Measurements from ENCODE around the gene DNM1. TPM values are rescaled to one million over a fixed set of nuclear protein-coding genes. Genes with fewer than 3 reads are reported as not detected.

Gene DNM1
- total RNA-seq, 1 donor from 2014 or later: 30.1 TPM

DNA sequence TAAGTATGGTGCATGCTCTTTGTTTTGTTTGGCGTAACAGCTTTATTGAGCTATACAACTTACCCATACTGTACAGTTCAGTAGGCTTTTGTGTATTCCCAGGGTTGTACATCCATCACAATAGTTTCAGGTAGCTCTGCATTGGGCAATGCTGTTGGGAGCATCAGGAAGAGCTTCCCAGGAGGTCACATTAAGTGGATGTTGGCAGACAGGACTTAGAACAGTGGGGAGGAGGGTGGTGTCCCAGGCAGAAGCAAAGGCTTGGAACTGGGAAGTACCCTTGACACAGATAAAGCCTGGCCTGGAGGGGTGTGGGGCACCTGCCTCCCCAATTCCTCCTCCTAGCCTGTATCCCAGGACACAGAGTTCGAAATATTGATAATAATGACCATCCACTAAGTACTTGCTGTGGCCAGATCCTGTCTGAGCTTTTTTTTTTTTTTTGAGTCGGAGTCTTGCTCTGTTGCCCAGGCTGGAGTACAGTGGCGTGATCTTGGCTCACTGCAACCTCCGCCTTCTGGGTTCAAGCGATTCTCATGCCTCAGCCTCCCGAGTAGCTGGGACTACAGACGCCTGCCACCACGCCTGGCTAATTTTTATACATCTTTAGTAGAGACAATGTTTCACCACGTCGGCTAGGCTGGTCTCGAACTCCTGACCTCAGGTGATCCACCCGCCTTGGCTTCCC is 41.8 kb upstream of the DNM1 start:
- peak overlapping the region; percentile 77 for H3K4me2 ChIP-seq

DNA sequence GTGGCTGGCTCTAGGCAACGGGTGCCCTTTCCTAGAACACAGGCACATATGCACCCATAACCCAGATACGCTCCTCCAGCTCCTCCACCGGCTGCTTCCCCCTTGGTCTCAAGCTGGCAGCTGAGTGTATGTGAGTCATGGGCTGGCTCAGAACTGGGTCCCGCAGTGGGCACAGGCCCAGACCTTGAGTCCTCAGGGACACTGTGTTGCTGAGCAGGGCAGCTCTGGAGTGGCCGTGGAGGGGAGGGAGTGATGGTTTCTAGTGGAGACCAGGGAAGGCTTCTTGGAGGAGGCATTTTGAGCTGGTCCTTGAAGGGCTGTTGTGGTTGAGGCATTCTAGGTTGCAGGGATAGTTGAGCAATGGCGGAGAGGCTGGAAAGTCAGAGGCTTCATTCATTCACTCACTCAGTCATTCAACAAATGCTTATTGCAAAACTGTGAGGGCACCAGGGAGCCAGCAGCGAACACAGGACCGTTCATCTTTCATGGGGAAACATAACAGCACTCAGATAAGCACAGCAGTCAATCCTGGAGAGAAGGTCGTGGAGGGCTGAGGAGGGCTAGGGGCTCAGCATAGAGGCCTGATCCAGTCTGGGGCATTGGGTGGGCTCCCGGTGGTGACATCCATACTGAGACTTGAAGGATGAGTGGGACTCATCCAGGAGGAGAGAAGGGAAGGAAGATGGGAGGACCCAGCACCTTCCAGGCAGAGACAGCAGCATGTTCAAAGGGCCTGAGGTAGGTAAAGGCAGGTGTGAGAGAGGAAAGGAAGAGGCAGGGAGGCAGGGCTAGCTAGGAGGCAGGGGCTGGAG is 40.8 kb upstream of the DNM1 start:
- peaks cover 5% of the 10 kb centered on the region for H3K4me1 ChIP-seq
- no peak overlapping the region for H3K27ac ChIP-seq
- DNase-seq (ENCODE audit: low spot score): no peak
- no peak overlapping the region for H3K4me2 ChIP-seq
- no peak overlapping the region for H3K27ac Mint-ChIP-seq
- no peaks in the 10 kb centered on the region for H3K36me3 ChIP-seq
- H3K9me3 Mint-ChIP-seq: no peaks in the 10 kb centered on the region
- H3K27me3 Mint-ChIP-seq (ENCODE audit: insufficient read depth, low read depth): no peaks in the 10 kb centered on the region
- no peak for TF ChIP-seq EZH2phosphoT487 (IDR thresholded peaks at IDR 0.05)
- TF ChIP-seq EZH2 (IDR thresholded peaks at IDR 0.05): no peak
- no peak overlapping the region for H2AFZ ChIP-seq (replicated peaks)
- peaks cover 10% of the 10 kb centered on the region for H3K79me2 ChIP-seq (ENCODE audit: low read depth)
- peak overlapping the region; percentile 41 for H3K4me3 Mint-ChIP-seq
- H3K4me1 Mint-ChIP-seq: peaks cover 9% of the 10 kb centered on the region
- H3K4me3 ChIP-seq: no peak overlapping the region
- no peak overlapping the region for H3K9ac ChIP-seq
- H3K9me3 ChIP-seq (ENCODE audit: low read depth): no peaks in the 10 kb centered on the region
- H4K20me1 ChIP-seq (ENCODE audit: low read depth): peaks cover 13% of the 10 kb centered on the region
- no peaks in the 10 kb centered on the region for H3K27me3 ChIP-seq
- H3F3A ChIP-seq (ENCODE audit: low read depth): peaks cover 9% of the 10 kb centered on the region
- peaks cover 14% of the 10 kb centered on the region for H3K36me3 Mint-ChIP-seq

More for the DNA sequence above, 41.8 kb upstream of the DNM1 start:
- Histone ChIP-seq H3K9ac (no peak overlapping the region), H3F3A (ENCODE audit: low read depth) (peaks cover 9% of the 10 kb centered on the region), H3K27me3 (no peaks in the 10 kb centered on the region), H3K4me3 (peak overlapping the region; percentile 67), H3K4me1 (peaks cover 5% of the 10 kb centered on the region), H3K79me2 (ENCODE audit: low read depth) (peaks cover 10% of the 10 kb centered on the region), H2AFZ (replicated peaks) (no peak overlapping the region), H3K9me3 (ENCODE audit: low read depth) (no peaks in the 10 kb centered on the region), H4K20me1 (ENCODE audit: low read depth) (peaks cover 13% of the 10 kb centered on the region), H3K27ac (no peak overlapping the region), H3K36me3 (no peaks in the 10 kb centered on the region)
- no peaks in the 10 kb centered on the region for H3K27me3 Mint-ChIP-seq (ENCODE audit: insufficient read depth, low read depth)
- peaks cover 9% of the 10 kb centered on the region for H3K36me3 Mint-ChIP-seq
- no peak overlapping the region for H3K27ac Mint-ChIP-seq
- no peaks in the 10 kb centered on the region for H3K9me3 Mint-ChIP-seq
- TF ChIP-seq EZH2phosphoT487 (IDR thresholded peaks at IDR 0.05): no peak
- no peak for TF ChIP-seq EZH2 (IDR thresholded peaks at IDR 0.05)
- DNase-seq (ENCODE audit: low spot score): no peak
- peak overlapping the region; percentile 84 for H3K4me3 Mint-ChIP-seq
- H3K4me1 Mint-ChIP-seq: peaks cover 9% of the 10 kb centered on the region

DNA sequence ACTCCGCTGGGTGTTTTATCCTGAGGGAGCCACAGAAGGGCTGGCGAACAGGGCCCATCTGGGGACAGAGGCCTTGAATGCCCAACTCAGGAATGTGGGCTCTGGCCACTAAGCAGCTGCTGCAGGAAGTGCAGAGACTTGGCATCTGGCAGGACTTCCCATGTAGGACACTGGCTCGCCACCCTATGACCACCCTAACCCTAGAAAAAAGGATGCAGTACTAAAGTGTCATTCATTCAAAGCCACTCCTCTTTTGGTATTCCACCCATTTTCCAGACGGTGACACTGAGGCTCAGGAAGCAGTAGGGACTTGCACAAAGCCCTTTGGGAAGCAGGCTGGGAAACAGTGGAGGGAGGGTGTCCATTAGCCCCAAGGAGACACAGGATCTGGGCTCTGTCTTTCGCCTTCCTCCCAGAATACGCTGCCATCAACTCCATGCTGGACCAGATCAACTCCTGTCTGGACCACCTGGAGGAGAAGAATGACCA is 40.1 kb upstream of the DNM1 start:
- no peaks in the 10 kb centered on the region for H3K27me3 ChIP-seq
- H3K9ac ChIP-seq: no peak overlapping the region
- TF ChIP-seq EZH2 (IDR thresholded peaks at IDR 0.05): no peak
- TF ChIP-seq, protein P1, sequence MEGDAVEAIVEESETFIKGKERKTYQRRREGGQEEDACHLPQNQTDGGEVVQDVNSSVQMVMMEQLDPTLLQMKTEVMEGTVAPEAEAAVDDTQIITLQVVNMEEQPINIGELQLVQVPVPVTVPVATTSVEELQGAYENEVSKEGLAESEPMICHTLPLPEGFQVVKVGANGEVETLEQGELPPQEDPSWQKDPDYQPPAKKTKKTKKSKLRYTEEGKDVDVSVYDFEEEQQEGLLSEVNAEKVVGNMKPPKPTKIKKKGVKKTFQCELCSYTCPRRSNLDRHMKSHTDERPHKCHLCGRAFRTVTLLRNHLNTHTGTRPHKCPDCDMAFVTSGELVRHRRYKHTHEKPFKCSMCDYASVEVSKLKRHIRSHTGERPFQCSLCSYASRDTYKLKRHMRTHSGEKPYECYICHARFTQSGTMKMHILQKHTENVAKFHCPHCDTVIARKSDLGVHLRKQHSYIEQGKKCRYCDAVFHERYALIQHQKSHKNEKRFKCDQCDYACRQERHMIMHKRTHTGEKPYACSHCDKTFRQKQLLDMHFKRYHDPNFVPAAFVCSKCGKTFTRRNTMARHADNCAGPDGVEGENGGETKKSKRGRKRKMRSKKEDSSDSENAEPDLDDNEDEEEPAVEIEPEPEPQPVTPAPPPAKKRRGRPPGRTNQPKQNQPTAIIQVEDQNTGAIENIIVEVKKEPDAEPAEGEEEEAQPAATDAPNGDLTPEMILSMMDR (IDR thresholded peaks at IDR 0.05): no peak
- TF ChIP-seq EZH2phosphoT487 (IDR thresholded peaks at IDR 0.05): no peak
- peaks cover 5% of the 10 kb centered on the region for H3K4me1 ChIP-seq
- H3K79me2 ChIP-seq (ENCODE audit: low read depth): peaks cover 10% of the 10 kb centered on the region
- no peak overlapping the region for H2AFZ ChIP-seq (replicated peaks)
- no peak overlapping the region for H3K4me3 Mint-ChIP-seq
- H3K4me3 ChIP-seq: no peak overlapping the region
- DNase-seq (ENCODE audit: low spot score): no peak
- H4K20me1 ChIP-seq (ENCODE audit: low read depth): peaks cover 13% of the 10 kb centered on the region
- H3K36me3 Mint-ChIP-seq: peaks cover 16% of the 10 kb centered on the region
- H3K9me3 ChIP-seq (ENCODE audit: low read depth): no peaks in the 10 kb centered on the region
- no peak overlapping the region for H3K27ac ChIP-seq
- no peak overlapping the region for H3K27ac Mint-ChIP-seq
- peaks cover 9% of the 10 kb centered on the region for H3K4me1 Mint-ChIP-seq
- H3F3A ChIP-seq (ENCODE audit: low read depth): peaks cover 9% of the 10 kb centered on the region
- H3K9me3 Mint-ChIP-seq: no peaks in the 10 kb centered on the region
- no peaks in the 10 kb centered on the region for H3K27me3 Mint-ChIP-seq (ENCODE audit: insufficient read depth, low read depth)
- no peak overlapping the region for H3K4me2 ChIP-seq
- H3K36me3 ChIP-seq: no peaks in the 10 kb centered on the region

DNA sequence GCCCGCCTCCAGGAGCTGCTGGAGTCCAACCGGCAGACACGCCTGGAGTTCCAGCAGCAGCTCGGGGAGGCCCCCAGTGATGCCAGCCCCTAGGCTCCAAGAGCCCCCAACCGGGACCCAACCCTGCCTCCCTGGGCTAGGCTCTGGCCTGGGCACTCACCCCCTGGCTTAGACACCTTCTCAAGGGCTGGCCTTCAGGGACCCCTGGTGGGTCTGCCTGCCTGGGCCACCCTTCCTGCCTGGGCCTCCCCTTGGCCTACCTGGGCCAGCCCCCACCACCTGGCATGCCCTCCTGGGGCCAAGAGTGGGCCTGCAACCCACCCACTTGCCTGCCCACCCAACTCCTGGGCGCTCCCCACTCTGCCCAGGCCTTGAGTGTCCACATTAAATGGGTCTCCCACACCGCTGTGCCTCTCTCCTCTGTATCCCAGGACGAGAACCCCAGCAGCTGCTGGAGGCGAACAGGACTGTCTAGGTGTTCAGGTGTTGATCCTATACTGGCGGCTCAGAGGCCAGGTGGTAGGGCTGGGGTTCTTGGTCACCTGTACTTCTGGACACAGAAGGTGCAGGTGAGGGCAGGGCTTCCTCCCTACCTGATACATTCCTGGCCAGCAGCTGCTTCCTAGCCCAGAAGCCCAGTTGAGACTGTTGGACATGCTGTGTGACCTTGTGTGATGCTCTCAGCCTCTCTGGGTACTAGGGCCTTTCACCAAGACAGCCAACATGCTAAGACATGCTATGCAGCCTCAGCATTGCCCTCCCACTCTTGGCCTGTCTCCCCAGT is 39.5 kb upstream of the DNM1 start:
- H3K27ac ChIP-seq: no peak overlapping the region
- H3K9me3 ChIP-seq (ENCODE audit: low read depth): no peaks in the 10 kb centered on the region
- H3K79me2 ChIP-seq (ENCODE audit: low read depth): peaks cover 10% of the 10 kb centered on the region
- Mint-ChIP-seq H3K27ac (no peak overlapping the region), H3K4me1 (peaks cover 9% of the 10 kb centered on the region), H3K9me3 (no peaks in the 10 kb centered on the region), H3K4me3 (no peak overlapping the region), H3K36me3 (peaks cover 18% of the 10 kb centered on the region), H3K27me3 (ENCODE audit: insufficient read depth, low read depth) (no peaks in the 10 kb centered on the region)
- peaks cover 9% of the 10 kb centered on the region for H3F3A ChIP-seq (ENCODE audit: low read depth)
- no peaks in the 10 kb centered on the region for H3K36me3 ChIP-seq
- peaks cover 13% of the 10 kb centered on the region for H4K20me1 ChIP-seq (ENCODE audit: low read depth)
- H2AFZ ChIP-seq (replicated peaks): no peak overlapping the region
- no peak overlapping the region for H3K9ac ChIP-seq
- TF ChIP-seq EZH2phosphoT487 (IDR thresholded peaks at IDR 0.05) (no peak), EZH2 (IDR thresholded peaks at IDR 0.05) (no peak)
- TF ChIP-seq, protein P1 (IDR thresholded peaks at IDR 0.05): no peak
- peaks cover 5% of the 10 kb centered on the region for H3K4me1 ChIP-seq
- H3K27me3 ChIP-seq: no peaks in the 10 kb centered on the region
- no peak overlapping the region for H3K4me3 ChIP-seq
- DNase-seq (ENCODE audit: low spot score): no peak
- H3K4me2 ChIP-seq: no peak overlapping the region

All from neural progenitor cell (in vitro differentiated cells).